IPS-18c (cell line): Measurements from ENCODE around the gene JSRP1.

Experiments used
- H3K4me3 ChIP-seq: 2 replicates; pipeline ENCODE4 v1.7.0; 2013; ENCODE audit warnings: low read depth, mild to moderate bottlenecking, low read length, moderate library complexity; ENCODE audit not compliant: insufficient read depth
- H3K9me3 ChIP-seq: one replicate; pipeline ENCODE4 v1.6.1; 2013; ENCODE audit warnings: mild to moderate bottlenecking, low read length, moderate library complexity; ENCODE audit not compliant: control insufficient read depth, insufficient read depth

The JSRP1 gene

DNA sequence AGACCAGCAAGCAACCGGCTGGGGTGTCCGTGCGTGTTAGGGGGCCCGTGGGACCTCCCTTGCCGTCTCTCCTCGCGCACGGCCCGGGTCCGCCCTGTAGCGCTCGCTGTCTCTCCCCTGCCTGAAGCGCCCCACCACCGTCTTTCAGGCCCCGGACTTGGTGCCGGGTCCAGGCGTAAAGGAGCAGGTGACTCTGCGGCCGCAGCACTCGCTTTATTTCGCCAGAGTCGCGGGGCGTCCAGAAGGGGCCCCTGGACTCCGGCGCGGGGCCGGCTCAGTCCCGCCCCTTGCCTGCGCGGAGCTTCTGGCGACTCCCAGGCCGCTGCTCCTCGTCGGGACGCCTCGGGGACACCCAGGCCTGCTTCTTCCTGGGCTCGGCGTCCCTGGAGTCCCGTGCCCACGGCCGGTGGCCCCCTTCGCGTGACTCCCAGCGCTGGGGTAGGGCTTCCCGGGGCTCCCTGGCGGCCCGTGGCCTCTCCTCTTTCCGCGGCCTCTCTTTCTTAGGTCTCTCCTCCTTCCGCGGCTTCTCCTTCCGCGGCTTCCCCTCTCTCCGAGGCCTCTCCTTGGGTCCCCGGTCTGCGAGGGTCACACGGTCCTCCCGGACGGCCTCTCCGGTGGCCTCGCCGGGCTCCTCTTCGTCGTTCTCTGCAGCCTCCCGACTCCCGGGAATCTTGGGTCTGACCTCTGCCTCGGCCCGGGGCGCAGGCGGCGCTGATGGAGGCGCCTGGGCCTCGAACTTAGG is 4.0 kb downstream of the JSRP1 start:
- Histone ChIP-seq H3K9me3 (no peaks in the 10 kb centered on the region), H3K4me3 (no peak overlapping the region)

DNA sequence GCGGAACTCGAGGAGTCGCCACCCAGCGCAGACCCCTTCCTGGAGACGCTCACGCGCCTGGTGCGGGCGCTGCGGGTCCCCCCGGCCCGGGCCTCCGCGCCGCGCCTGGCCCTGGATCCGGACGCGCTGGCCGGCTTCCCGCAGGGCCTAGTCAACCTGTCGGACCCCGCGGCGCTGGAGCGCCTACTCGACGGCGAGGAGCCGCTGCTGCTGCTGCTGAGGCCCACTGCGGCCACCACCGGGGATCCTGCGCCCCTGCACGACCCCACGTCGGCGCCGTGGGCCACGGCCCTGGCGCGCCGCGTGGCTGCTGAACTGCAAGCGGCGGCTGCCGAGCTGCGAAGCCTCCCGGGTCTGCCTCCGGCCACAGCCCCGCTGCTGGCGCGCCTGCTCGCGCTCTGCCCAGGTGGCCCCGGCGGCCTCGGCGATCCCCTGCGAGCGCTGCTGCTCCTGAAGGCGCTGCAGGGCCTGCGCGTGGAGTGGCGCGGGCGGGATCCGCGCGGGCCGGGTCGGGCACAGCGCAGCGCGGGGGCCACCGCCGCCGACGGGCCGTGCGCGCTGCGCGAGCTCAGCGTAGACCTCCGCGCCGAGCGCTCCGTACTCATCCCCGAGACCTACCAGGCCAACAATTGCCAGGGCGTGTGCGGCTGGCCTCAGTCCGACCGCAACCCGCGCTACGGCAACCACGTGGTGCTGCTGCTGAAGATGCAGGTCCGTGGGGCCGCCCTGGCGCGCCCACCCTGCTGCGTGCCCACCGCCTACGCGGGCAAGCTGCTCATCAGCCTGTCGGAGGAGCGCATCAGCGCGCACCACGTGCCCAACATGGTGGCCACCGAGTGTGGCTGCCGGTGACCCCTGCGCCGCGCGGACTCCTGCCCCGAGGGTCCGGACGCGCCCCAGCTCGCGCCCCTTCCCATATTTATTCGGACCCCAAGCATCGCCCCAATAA is 4.8 kb downstream of the JSRP1 start:
- H3K4me3 ChIP-seq: no peak overlapping the region
- H3K9me3 ChIP-seq: no peaks in the 10 kb centered on the region

DNA sequence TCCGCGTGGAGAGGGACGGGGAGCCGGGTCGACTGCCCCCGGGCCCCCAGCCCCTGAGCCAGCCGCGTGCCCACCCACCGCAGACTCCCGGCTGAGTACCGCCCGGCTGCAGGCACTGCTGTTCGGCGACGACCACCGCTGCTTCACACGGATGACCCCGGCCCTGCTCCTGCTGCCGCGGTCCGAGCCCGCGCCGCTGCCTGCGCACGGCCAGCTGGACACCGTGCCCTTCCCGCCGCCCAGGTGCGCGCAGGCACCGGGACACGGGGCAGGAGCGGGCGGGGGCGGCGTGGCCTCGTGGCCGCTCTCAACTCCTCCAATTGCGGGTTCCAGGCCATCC is 5.5 kb downstream of the JSRP1 start:
- Histone ChIP-seq H3K4me3 (no peak overlapping the region), H3K9me3 (no peaks in the 10 kb centered on the region)

DNA sequence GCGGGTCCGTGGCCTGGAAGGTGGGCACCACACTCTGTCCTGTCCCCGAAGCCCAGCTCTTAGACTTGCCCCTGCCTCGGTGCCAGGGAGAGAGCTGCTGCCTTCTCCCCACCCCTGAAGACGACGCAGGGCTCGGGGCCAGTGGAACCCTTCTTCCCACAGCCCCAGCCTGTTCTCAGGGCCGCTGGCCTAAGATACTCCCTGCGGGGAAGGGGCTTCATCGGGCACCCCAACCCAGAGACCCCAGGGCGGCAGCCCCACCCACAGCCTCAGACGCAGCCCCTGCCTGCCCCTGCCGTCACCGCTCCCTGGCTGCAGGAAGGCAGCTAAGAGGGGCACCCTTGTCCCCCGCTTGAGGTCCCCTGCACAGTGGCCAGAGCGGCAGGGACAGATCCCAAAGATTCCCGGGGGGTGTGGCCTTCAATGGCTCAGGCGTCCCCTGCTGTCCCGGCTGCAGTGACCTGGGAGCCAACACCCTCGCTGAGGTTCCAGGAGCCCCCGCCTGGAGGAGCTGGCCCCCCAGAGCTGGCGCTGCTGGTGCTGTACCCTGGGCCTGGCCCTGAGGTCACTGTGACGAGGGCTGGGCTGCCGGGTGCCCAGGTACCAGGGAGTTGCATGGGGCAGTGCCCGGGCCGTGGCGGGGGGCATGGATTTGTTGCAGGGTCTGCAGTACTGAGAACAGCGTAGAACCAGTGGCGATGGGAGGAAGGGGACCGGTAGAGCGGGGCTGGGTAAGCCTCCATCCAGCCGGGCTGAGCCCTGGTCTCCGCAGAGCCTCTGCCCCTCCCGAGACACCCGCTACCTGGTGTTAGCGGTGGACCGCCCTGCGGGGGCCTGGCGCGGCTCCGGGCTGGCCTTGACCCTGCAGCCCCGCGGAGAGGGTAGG is 6.1 kb downstream of the JSRP1 start:
- Histone ChIP-seq H3K4me3 (no peak overlapping the region), H3K9me3 (no peaks in the 10 kb centered on the region)

DNA sequence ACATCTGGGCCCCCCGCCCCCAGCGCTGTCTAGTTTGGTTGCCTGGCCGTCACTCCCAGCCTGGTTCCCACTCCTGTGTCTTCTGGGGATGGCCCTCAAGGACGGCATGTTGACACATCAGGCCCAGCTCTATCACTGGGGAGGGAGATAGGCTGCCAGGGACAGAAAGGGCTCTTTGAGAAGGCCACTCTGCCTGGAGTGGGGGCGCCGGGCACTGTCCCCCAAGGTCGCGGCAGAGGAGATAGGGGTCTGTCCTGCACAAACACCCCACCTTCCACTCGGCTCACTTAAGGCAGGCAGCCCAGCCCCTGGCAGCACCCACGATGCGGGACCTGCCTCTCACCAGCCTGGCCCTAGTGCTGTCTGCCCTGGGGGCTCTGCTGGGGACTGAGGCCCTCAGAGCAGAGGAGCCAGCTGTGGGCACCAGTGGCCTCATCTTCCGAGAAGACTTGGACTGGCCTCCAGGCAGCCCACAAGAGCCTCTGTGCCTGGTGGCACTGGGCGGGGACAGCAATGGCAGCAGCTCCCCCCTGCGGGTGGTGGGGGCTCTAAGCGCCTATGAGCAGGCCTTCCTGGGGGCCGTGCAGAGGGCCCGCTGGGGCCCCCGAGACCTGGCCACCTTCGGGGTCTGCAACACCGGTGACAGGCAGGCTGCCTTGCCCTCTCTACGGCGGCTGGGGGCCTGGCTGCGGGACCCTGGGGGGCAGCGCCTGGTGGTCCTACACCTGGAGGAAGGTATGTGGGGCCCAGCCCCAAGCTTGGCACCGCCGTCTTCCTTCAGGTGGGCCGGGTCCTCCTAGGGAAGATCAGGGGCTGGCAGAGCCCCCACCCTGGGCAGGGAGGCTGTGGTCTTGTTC is 7.0 kb downstream of the JSRP1 start, which contains the start of gene AMH:
AMH (plus strand) TSS at position 314 of the 857 bp plus-strand sequence; CDS start at position 324, 10 bp downstream.
- no peak within 1 kb of the TSS for H3K4me3 ChIP-seq
- H3K9me3 ChIP-seq: peaks cover 2% of the 10 kb centered on the region

DNA sequence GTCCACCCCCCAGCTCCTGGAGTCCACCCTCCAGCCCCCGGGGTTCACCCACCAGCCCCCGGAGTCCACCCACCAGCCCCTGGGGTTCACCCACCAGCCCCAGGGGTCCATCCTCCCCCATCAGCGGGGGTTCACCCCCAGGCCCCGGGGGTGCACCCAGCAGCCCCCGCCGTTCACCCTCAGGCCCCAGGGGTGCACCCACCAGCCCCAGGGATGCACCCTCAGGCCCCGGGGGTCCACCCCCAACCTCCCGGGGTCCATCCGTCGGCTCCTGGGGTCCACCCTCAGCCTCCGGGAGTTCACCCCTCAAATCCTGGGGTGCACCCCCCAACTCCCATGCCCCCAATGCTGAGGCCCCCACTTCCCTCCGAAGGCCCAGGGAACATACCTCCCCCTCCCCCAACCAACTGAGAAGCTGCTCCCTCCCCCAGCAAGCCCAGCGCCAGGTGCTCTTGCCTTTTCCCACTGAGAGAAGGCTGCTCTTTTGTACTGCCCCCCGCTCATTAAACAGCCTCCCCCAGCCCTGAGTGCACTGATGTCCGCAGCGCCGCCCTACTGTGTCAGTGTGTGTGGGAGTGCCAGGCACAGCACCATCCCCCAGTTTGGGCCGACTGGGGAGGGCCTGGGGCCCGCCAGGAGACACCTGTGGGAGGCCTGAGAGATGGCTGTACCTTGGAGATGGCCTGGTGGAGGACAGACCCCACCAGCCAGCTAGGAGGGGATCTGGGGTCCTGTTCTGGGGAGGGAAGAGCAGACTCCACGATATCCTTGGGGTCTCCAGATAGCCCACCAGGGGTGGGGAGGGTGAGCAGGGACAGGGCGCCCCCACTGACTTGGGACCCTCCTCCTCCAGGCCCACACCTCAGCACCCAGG is 7.8 kb downstream of the JSRP1 start:
- Histone ChIP-seq H3K4me3 (no peak overlapping the region), H3K9me3 (peaks cover 2% of the 10 kb centered on the region)

DNA sequence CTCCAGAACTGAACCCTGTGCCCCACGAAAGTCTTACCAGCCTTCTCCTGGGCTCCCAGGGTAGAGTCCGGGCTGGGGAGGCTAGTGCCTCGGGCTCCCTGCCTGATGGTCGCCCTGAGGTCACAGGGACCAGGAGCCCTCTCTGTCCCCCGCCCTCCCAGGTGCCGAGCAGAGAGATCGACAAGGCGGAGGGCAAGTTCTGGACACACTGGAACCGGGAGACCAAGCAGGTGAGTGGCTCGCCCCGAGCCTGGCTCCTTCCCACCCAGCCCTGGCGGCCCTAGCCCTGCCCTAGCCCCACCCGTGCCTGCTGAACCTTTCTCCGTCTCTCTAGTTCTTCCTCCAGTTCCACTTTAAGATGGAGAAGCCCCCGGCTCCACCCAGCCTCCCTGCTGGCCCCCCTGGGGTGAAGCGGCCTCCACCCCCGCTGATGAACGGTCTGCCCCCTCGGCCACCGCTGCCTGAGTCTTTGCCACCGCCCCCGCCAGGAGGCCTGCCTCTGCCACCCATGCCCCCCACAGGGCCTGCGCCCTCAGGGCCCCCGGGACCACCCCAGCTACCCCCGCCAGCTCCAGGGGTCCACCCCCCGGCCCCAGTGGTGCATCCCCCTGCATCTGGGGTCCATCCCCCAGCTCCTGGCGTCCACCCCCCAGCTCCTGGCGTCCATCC is 8.7 kb downstream of the JSRP1 start:
- no peak overlapping the region for H3K4me3 ChIP-seq
- H3K9me3 ChIP-seq: peaks cover 2% of the 10 kb centered on the region

DNA sequence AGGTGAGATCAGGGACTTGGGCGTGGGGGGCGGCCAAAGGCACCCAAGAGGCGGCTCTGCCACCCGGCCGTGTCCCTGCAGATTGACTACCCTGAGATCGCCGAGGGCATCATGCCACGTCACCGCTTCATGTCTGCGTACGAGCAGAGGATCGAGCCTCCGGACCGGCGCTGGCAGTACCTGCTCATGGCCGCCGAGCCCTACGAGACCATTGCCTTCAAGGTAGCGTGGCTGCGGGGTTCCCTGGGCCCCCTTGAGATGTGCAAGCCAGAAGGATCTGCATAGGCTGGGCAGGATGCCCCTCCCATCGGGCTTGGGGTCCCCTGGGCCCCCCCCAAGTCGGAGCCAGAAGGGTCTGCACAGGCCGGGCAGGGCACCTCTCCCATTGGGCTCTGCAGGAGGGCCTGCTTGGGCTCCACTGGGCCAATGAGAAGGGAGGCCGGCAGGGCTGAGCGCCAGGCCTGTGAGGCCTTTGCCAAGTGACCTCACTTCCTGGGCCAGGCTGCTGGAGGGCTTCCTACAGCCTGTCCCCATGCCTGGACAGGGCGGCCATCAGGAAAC is 9.3 kb downstream of the JSRP1 start:
- Histone ChIP-seq H3K9me3 (peaks cover 2% of the 10 kb centered on the region), H3K4me3 (no peak overlapping the region)

DNA sequence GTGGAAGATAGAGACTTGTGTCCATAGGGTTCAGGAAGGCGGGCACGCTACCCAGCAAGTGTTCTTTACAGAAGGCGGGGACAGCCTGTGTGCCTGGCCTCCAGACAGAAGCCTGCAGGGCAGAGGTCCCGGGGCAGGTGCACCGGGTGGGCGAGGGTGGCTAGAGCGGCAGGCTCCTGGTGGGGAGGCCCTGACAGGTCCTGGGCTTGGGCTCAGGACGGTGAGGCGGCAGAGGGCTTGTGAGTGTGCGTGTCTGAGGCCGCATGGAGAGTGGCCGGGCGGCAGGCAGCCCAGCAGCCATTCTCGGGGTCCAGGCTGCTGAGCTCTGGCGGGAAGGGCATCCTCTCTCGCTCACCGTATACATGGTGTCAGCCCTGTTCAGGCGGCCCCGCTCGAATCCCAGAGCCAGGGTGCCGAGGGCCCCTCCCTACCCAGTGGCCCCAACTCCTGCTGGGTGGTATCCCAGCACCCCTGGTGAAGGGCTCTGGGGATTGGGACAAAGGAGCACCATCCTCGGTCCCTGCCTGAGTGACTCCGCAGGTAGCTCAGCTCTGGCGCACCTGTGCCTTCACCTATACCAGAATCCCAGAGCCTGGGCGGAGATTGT is 10.1 kb downstream of the JSRP1 start:
- Histone ChIP-seq H3K9me3 (peaks cover 2% of the 10 kb centered on the region), H3K4me3 (no peak overlapping the region)

DNA sequence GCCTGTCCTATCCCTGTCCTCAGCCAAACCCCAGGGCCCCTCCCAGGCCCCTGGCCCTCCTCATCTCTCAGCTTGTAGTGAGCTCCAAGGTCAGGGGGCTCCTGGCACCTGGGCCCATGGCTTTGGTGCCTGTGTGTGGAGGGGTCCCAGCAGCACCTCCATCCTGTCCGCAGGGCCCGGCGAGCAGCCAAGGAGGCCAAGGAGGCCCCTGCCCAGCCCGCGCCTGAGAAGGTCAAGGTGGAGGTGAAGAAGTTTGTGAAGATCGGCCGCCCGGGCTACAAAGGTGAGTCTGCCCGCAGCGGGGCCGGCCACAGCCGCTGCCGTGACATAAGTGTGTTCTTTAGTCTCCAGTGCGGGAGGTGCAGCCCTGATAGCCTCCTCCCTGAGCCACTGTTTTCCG is 10.9 kb downstream of the JSRP1 start:
- Histone ChIP-seq H3K4me3 (no peak overlapping the region), H3K9me3 (peaks cover 2% of the 10 kb centered on the region)

DNA sequence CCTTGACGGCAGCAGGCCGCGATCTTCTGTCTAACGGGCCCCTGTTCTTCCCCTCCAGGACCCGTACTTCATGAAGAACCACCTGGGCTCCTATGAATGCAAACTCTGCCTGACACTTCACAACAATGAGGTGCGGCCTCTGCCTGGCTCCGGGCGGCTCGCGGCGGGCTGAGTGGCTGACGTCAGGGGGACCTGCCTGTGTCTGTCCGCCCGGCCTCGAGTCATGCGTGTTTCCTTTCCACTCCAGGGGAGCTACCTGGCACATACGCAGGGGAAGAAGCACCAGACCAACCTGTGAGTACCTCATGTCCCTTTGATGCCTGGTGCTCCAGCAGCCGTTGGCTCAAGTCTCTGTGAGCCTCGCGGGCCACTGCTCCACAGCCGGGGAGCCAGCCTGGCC is 11.7 kb downstream of the JSRP1 start:
- H3K4me3 ChIP-seq: no peak overlapping the region
- peaks cover 2% of the 10 kb centered on the region for H3K9me3 ChIP-seq

DNA sequence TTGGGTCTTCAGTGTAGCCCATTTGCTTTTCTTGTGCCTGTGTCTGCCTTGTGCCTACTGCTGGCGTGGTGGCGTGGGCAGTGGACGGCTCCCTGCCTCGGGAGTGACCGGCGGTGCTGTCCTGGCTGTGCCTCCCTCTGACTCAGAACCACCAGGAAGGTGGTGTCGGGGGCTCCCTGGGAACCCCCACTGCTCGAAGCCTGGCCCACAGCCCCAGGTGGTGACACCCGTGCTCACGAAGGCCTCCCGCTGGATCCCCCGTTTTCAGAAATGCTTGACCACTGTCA is 12.1 kb downstream of the JSRP1 start:
- H3K4me3 ChIP-seq: no peak overlapping the region
- peaks cover 2% of the 10 kb centered on the region for H3K9me3 ChIP-seq

DNA sequence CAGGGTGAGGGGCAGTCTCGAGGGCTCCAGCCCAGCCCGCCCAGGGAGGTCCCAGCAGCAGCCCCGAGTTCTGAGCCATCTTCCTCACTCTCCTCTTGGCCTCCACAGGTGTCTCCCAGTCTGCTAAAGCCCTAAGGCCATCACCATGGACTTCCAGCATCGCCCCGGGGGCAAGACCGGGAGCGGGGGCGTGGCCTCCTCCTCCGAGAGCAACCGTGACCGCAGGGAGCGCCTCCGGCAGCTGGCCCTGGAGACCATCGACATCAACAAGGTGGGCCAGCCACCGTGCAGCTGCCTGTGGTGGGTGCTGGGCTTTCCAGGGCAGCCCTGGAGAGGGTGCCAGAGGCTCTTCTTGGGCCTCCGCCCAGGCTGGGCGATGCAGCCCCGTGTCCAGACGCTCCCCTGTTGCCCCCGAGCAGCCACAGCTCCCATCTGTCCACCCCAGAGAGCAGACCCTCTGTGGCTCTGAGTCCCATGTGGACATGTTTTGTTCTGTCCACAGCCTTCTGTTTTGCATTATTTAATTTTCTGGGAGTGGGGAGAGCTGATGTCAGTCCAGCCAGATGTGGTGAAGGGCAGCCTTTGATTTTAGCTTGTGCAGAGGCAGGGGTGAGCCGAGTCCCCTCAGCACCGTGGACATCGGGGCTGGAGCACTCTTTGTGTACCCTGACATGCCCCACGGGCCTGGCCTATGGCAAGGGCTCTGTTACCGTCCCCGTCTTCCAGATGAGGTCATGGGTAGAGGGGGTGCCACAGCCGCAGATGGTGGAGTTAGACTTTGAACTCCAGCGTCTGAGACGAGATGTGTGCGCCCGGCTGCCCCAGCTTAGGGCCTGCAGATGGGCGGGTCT is 12.7 kb downstream of the JSRP1 start:
- Histone ChIP-seq H3K4me3 (no peak overlapping the region), H3K9me3 (peaks cover 2% of the 10 kb centered on the region)

DNA sequence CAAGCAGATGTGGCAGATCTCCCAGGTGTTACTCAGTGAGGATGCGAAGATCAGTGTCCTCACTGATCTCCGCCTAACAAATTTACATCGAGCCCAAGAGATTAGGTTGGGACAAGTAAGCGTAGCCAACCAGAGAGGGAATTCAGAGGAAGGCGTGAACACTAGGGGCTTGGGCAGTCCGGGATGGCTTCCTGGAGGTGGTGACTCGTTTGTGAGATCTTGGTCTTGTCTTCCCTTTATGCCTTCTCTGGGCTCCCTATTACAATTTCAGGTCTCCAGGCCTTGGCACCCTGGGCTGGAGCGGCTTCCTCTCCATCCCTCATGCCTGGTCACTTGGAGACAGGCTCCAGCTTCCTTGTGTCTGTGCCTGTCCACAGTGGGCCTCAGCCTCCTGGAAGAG is 13.4 kb downstream of the JSRP1 start:
- Histone ChIP-seq H3K4me3 (no peak overlapping the region), H3K9me3 (peaks cover 2% of the 10 kb centered on the region)
